K562 (cell line): ENCODE measurements around the gene DLGAP3. TPM values are rescaled to one million over a fixed set of nuclear protein-coding genes. Genes with fewer than 3 reads are reported as not detected.

Experiments used
- ATF6 ChIP-seq: sonication (generic); formaldehyde crosslinking; IDR thresholded peaks from 2 replicates; pipeline ENCODE4 v1.4.0; 2020; ENCODE audit warnings: mild to moderate bottlenecking, missing genetic modification reagents
- CBFB ChIP-seq: sonication (generic); formaldehyde crosslinking; IDR thresholded peaks from 2 replicates; pipeline ENCODE4 v1.4.0; 2020; ENCODE audit warnings: mild to moderate bottlenecking, missing genetic modification reagents
- CEBPZ ChIP-seq: fragments of 150-350 bp; IDR thresholded peaks from 2 replicates; pipeline ENCODE4 v1.6.1; 2014; ENCODE audit warnings: low read depth, mild to moderate bottlenecking, low read length, borderline replicate concordance
- DACH1 ChIP-seq: fragments of 450-650 bp; IDR thresholded peaks from 2 replicates; pipeline ENCODE4 v1.6.1; 2018; ENCODE audit not compliant: partially characterized antibody
- PHF8 ChIP-seq: fragments of 200-600 bp; sonication (generic); IDR thresholded peaks from 2 replicates; pipeline ENCODE4 v1.6.1; 2012; ENCODE audit warnings: mixed run types, mild to moderate bottlenecking, inconsistent platforms, low read length, moderate library complexity, borderline replicate concordance
- POLR2AphosphoS2 ChIP-seq: IDR thresholded peaks from 2 replicates; pipeline ENCODE4 v1.6.1; 2012; ENCODE audit warnings: low read length, improper control_type of control experiment
- SAFB ChIP-seq: fragments of 200-400 bp; formaldehyde crosslinking; IDR thresholded peaks from 2 replicates; pipeline ENCODE4 v1.6.1; 2017; ENCODE audit warnings: low read depth, low read length, borderline replicate concordance
- TGIF2 ChIP-seq: sonication (generic); formaldehyde crosslinking; IDR thresholded peaks from 2 replicates; pipeline ENCODE4 v1.8.1; 2022; ENCODE audit warnings: mild to moderate bottlenecking, missing genetic modification reagents, moderate library complexity
- ZFP36 ChIP-seq: fragments of 150-350 bp; IDR thresholded peaks from 2 replicates; pipeline ENCODE4 v1.6.1; 2018; ENCODE audit warnings: low read length, low read depth; ENCODE audit not compliant: partially characterized antibody
- ZNF239 ChIP-seq: fragments of 250-450 bp; sonication (Bioruptor Pico); IDR thresholded peaks from 2 replicates; pipeline ENCODE4 v1.4.0; 2020; ENCODE audit warnings: mild to moderate bottlenecking
- ZNF24 ChIP-seq: fragments of 450-650 bp; IDR thresholded peaks from 2 replicates; pipeline ENCODE4 v1.6.1; 2016
- ZNF318 ChIP-seq, 2 experiments: fragments of 450-650 bp; IDR thresholded peaks; 2 replicates each; pipeline ENCODE4 v1.6.1; 2016; ENCODE audit warnings: mild to moderate bottlenecking in 2 of 2, borderline replicate concordance in 1 of 2, low read depth in 1 of 2, moderate library complexity in 1 of 2
- ZNF41 ChIP-seq: fragments of 250-450 bp; sonication (Bioruptor Pico); conservative IDR thresholded peaks from 2 replicates; pipeline ENCODE4 v1.4.0; 2020; ENCODE audit warnings: mild to moderate bottlenecking
- ZNF75A ChIP-seq: fragments of 450-650 bp; formaldehyde crosslinking; IDR thresholded peaks from 2 replicates; pipeline ENCODE4 v1.4.0; 2020; ENCODE audit warnings: mild to moderate bottlenecking
- polyA plus RNA-seq, 8 experiments: library from polyadenylated mRNA; depleted of rRNA in 4 of 8; stranded (reverse) in 5 of 8; unstranded in 3 of 8; fragments of >200 nt; fragmentation: Nextera tagmentation in 2 of 8; fragmentation: Illumina TruSeq in 1 of 8; extraction: Ambion mirVana in 2 of 8; extraction: Trizol in 1 of 8; gene quantifications; 2 replicates each; pipeline versions ENCODE4 v1.2.1 to v1.2.3, GENCODE V29; 2011 to 2014; ENCODE audit warnings: inconsistent platforms in 1 of 8, missing spikeins in 1 of 8
- total RNA-seq, 7 experiments: library from RNA; depleted of rRNA in 6 of 7; stranded (reverse); fragments of >200 nt in 6 of 7; fragmentation: Illumina TruSeq in 2 of 7; extraction: Trizol in 2 of 7; gene quantifications; 2 replicates each; pipeline versions ENCODE4 v1.2.1 to v1.2.3, GENCODE V29; 2011 to 2021; ENCODE audit warnings: low replicate concordance in 1 of 7

Gene DLGAP3
- total and polyA plus RNA-seq, 9 of the 15 experiments (the other 6 are each of a cell fraction or from before 2014, with no cell fraction given): 0.01 to 0.16 (median 0.07) TPM; not detected in 6

DNA sequence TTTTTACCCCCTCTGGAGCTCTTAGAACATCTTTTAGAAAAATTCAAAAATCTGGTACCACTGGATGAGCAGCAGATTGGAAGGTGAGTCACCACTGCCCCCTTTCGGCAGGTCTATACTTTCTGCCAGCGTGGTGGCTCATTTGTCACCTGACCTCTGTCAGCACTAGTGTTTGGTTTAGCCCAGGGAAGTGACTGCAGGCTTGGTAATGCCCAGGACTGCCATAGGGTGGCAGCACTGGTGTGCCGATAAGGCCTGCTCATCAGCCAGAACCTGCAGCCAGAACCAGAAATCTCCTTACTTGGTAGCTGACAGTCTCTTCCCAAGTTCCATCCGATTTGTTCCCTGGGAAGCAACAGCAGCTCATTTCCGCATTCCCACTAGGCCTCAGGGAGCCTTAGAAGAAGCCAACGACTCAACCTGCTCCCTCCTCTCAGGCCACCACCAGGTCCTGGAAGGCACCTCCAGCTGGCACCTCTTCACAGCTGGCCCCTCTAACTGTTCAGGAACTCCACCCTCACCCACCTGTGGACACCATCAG is 76.7 kb downstream of the DLGAP3 start (continued):
- TF ChIP-seq ZNF41 (CRISPR knock-in tag): no peak
- 0 out of 2 replicates have a peak, but pooled peaks have one; percentile 49 for TF ChIP-seq ZNF24
- TF ChIP-seq PHF8: no peak
- TF ChIP-seq POLR2AphosphoS2: peak; percentile 71; the same call in 1 of the 2 replicates
- TF ChIP-seq ZNF239 (CRISPR knock-in tag): no peak
- no peak for TF ChIP-seq ATF6
- TF ChIP-seq SAFB: no peak
- no peak for TF ChIP-seq CBFB
- no peak for TF ChIP-seq ZNF318 (IDR thresholded peaks at IDR 0.05; ENCODE audit: borderline replicate concordance in 1 of 2, low read depth in 1 of 2)
- TF ChIP-seq DACH1: peak; percentile 23
- peak; percentile 97 for TF ChIP-seq ZFP36
- no peak for TF ChIP-seq CEBPZ
- no peak for TF ChIP-seq TGIF2 (CRISPR knock-in tag)
- TF ChIP-seq ZNF75A: no peak
